KMS-11 (cell line): ENCODE data around the gene SLC31A1.

Source experiments
- H2AFZ ChIP-seq: fragments of 200-600 bp; sonication (generic); 2 replicates; pipeline ENCODE4 v1.6.1; 2016; ENCODE audit warnings: antibody characterized with exemption, mixed run types, low read depth
- H3K27ac ChIP-seq: fragments of 200-600 bp; sonication (generic); 2 replicates; pipeline ENCODE4 v1.6.1; 2016; ENCODE audit warnings: mild to moderate bottlenecking, mixed run types
- H3K27me3 ChIP-seq: fragments of 200-600 bp; sonication (generic); 2 replicates; pipeline ENCODE4 v1.6.1; 2017; ENCODE audit warnings: mild to moderate bottlenecking, low read depth, mixed run types, moderate library complexity; ENCODE audit not compliant: insufficient read depth
- H3K36me3 ChIP-seq: fragments of 200-600 bp; sonication (generic); 2 replicates; pipeline ENCODE4 v1.6.1; 2017; ENCODE audit warnings: mild to moderate bottlenecking, mixed run types; ENCODE audit not compliant: insufficient read depth
- H3K4me1 ChIP-seq: fragments of 200-600 bp; sonication (generic); 2 replicates; pipeline ENCODE4 v1.6.1; 2016; ENCODE audit warnings: mild to moderate bottlenecking, low read depth, mixed run types; ENCODE audit not compliant: poor library complexity, severe bottlenecking
- H3K4me2 ChIP-seq: fragments of 200-600 bp; sonication (generic); 2 replicates; pipeline ENCODE4 v1.7.0; 2016; ENCODE audit warnings: mild to moderate bottlenecking, mixed run types
- H3K4me3 ChIP-seq: fragments of 200-600 bp; sonication (generic); IDR thresholded peaks from 2 replicates; pipeline ENCODE4 v1.6.1; 2017; ENCODE audit warnings: low read depth, low read length, mixed read lengths; ENCODE audit not compliant: insufficient read depth
- H3K79me2 ChIP-seq: fragments of 200-600 bp; sonication (generic); 2 replicates; pipeline ENCODE4 v1.6.1; 2016; ENCODE audit warnings: low read depth, mixed run types; ENCODE audit not compliant: insufficient read depth
- H3K9ac ChIP-seq: fragments of 200-600 bp; sonication (generic); 2 replicates; pipeline ENCODE4 v1.6.1; 2016; ENCODE audit warnings: mild to moderate bottlenecking, mixed run types
- H4K20me1 ChIP-seq: fragments of 200-600 bp; sonication (generic); 2 replicates; pipeline ENCODE4 v1.6.1; 2016; ENCODE audit warnings: mild to moderate bottlenecking, mixed run types; ENCODE audit not compliant: insufficient read depth
- CTCF ChIP-seq: fragments of 200-600 bp; sonication (generic); conservative IDR thresholded peaks from 2 replicates; pipeline ENCODE4 v1.6.1; 2017; ENCODE audit warnings: low read depth, mild to moderate bottlenecking, antibody characterized with exemption, low read length, moderate library complexity, mixed read lengths

The SLC31A1 gene

GRCh38 chr9:113269355-113269754, 48.0 kb downstream of the SLC31A1 start:
- no peaks in the 10 kb centered on the region for H4K20me1 ChIP-seq
- H3K36me3 ChIP-seq, result peaks cover 7% of the 10 kb centered on the region; the same call in 1 of the 2 replicates
- H3K9ac ChIP-seq, result no peak overlapping the region
- no peaks in the 10 kb centered on the region for H3K27me3 ChIP-seq
- H3K4me3 ChIP-seq, result no peak overlapping the region
- no peaks in the 10 kb centered on the region; the same call in 1 of the 2 replicates for H3K79me2 ChIP-seq
- no peak overlapping the region for H2AFZ ChIP-seq
- peaks cover 6% of the 10 kb centered on the region for H3K4me1 ChIP-seq
- no peak overlapping the region for H3K27ac ChIP-seq
- TF ChIP-seq CTCF, result no peak
- H3K4me2 ChIP-seq, result no peak overlapping the region

- TF ChIP-seq CTCF, result no peak
- Histone ChIP-seq H3K4me1 (peaks cover 6% of the 10 kb centered on the region), H3K36me3 (peaks cover 7% of the 10 kb centered on the region; the same call in 1 of the 2 replicates)
Observed at GRCh38 chr9:113269871-113270270, 48.5 kb downstream of the SLC31A1 start.

GRCh38 chr9:113274474-113275156, 53.3 kb downstream of the SLC31A1 start:
- Histone ChIP-seq H3K27ac (peak overlapping the region; percentile 69), H3K4me2 (peak overlapping the region; percentile 97), H3K4me1 (peaks cover 22% of the 10 kb centered on the region), H3K36me3 (peaks cover 18% of the 10 kb centered on the region; the same call in 1 of the 2 replicates), H3K9ac (peak overlapping the region; percentile 86), H3K27me3 (no peaks in the 10 kb centered on the region), H3K79me2 (peaks cover 33% of the 10 kb centered on the region; the same call in 1 of the 2 replicates), H2AFZ (peak overlapping the region; percentile 90), H3K4me3 (no peak overlapping the region), H4K20me1 (no peaks in the 10 kb centered on the region)
- peak; percentile 88 for TF ChIP-seq CTCF

More at GRCh38 chr9:113269871-113270270, 48.5 kb downstream of the SLC31A1 start:
- Histone ChIP-seq H3K27me3 (no peaks in the 10 kb centered on the region), H4K20me1 (no peaks in the 10 kb centered on the region), H3K4me3 (no peak overlapping the region), H3K9ac (no peak overlapping the region), H3K79me2 (peaks cover 3% of the 10 kb centered on the region; the same call in 1 of the 2 replicates), H2AFZ (no peak overlapping the region), H3K4me2 (no peak overlapping the region), H3K27ac (no peak overlapping the region)

- peaks cover 15% of the 10 kb centered on the region; the same call in 1 of the 2 replicates for H3K36me3 ChIP-seq
- H3K79me2 ChIP-seq, result peaks cover 33% of the 10 kb centered on the region; the same call in 1 of the 2 replicates
- peak within 1 kb of the TSS; percentile 97 for H3K4me2 ChIP-seq
- no peak within 1 kb of the TSS for H3K4me3 ChIP-seq
- no peak for TF ChIP-seq CTCF
- H3K27me3 ChIP-seq, result no peaks in the 10 kb centered on the region
- peaks cover 22% of the 10 kb centered on the region for H3K4me1 ChIP-seq
- no peaks in the 10 kb centered on the region for H4K20me1 ChIP-seq
- H2AFZ ChIP-seq, result peak within 1 kb of the TSS; percentile 90
- peak within 1 kb of the TSS; percentile 86 for H3K9ac ChIP-seq
- H3K27ac ChIP-seq, result peak within 1 kb of the TSS; percentile 69
Observed at GRCh38 chr9:113275157-113276131, 54.1 kb downstream of the SLC31A1 start, which contains the start of the genes CDC26 and PRPF4. TSS of gene CDC26 (minus strand) at chr9:113275572. CDS start at chr9:113272507, 3,065 bp downstream. TSS of gene PRPF4 (plus strand) at chr9:113275658. CDS start at chr9:113275744, 86 bp downstream.
